MM.1S (cell line): ENCODE results near the gene GLRX2.

Source experiments
- EZH2 ChIP-seq: fragments of 300-600 bp; sonication (generic); optimal IDR thresholded peaks from 2 replicates; pipeline ENCODE3; 2017; ENCODE audit warnings: low read depth, mild to moderate bottlenecking, antibody characterized with exemption, low read length, mixed read lengths
- EZH2phosphoT487 ChIP-seq: fragments of 300-600 bp; sonication (generic); IDR thresholded peaks from 2 replicates; pipeline ENCODE4 v1.6.1; 2018; ENCODE audit warnings: antibody characterized with exemption, low read length
- TF ChIP-seq, protein P1 (sequence below): fragments of 300-600 bp; sonication (generic); IDR thresholded peaks from 2 replicates; pipeline ENCODE4 v1.5.1; 2016; ENCODE audit warnings: antibody characterized with exemption, low read length, mixed read lengths

DNA sequence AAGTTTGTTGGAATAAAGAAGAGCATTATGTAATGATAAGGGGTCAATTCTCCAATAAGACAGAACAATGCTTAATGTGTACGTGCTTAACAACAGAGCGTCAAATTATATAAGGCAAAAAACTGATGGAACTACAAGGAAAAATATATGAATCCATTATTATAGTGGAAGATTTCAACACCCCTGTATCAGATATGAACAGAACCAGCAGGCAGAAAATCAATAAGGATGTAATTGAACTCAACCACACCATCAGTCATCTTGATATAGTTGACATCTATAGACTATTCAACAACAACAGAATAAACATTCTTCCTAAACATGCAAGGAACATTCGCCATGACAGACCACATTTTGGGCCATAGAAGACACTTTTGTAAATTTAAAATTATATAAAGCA lies 13.0 kb upstream of the GLRX2 start:
- TF ChIP-seq, protein P1, sequence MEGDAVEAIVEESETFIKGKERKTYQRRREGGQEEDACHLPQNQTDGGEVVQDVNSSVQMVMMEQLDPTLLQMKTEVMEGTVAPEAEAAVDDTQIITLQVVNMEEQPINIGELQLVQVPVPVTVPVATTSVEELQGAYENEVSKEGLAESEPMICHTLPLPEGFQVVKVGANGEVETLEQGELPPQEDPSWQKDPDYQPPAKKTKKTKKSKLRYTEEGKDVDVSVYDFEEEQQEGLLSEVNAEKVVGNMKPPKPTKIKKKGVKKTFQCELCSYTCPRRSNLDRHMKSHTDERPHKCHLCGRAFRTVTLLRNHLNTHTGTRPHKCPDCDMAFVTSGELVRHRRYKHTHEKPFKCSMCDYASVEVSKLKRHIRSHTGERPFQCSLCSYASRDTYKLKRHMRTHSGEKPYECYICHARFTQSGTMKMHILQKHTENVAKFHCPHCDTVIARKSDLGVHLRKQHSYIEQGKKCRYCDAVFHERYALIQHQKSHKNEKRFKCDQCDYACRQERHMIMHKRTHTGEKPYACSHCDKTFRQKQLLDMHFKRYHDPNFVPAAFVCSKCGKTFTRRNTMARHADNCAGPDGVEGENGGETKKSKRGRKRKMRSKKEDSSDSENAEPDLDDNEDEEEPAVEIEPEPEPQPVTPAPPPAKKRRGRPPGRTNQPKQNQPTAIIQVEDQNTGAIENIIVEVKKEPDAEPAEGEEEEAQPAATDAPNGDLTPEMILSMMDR = no peak
- no peak for TF ChIP-seq EZH2phosphoT487
- no peak for TF ChIP-seq EZH2
